HG03045 (cell line): ENCODE data around the gene MSI2.

Experiments
- ATAC-seq: cut with Tn5 transposase; IDR thresholded peaks from one replicate; pipeline ENCODE4 v1.9.1; 2021; ENCODE audit warnings: mild to moderate bottlenecking, moderate library complexity; ENCODE audit not compliant: unreplicated experiment

MSI2 gene

GRCh38 chr17:57425903-57426880 lies 169.9 kb downstream of the MSI2 start:
- no peak for ATAC-seq

DNA sequence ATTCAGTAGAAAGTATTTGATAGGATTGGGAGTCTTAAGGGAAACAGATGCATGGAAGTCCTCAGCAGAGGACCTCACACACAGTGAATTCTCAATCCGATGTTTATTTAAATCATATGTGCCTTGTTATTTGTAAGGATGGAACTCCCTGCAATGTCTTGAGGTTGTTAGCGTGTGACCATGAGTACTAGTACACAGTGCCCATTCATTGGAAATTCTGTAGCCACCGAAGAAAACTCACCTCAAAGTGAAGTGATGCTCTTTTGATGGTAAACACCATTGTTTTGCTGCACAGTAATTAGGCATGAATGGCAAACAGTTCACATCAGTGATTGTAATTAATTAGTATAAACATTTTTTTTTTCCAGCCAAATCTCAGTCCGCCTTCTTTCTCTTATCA lies 173.6 kb downstream of the MSI2 start:
- ATAC-seq, result no peak

DNA sequence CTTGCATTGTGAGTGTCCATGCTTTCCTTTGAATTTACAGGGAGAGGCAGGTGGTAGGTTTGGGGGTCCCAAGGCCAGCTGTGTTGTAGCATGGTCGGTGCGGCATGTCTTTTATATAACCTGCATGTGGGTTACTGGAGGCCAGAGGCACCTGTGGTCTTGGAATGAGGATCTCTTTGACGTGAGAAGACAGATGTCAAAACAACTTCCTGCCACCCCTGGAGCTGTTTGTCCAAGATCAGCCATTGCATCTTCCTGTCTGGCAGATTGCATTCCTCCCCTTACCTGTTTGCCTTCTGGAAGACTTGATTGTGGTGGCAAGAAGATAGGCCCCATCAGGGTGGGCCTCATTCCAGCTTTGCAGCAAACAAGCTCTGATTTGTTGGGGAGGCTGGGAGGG lies 175.1 kb downstream of the MSI2 start:
- ATAC-seq, result no peak

DNA sequence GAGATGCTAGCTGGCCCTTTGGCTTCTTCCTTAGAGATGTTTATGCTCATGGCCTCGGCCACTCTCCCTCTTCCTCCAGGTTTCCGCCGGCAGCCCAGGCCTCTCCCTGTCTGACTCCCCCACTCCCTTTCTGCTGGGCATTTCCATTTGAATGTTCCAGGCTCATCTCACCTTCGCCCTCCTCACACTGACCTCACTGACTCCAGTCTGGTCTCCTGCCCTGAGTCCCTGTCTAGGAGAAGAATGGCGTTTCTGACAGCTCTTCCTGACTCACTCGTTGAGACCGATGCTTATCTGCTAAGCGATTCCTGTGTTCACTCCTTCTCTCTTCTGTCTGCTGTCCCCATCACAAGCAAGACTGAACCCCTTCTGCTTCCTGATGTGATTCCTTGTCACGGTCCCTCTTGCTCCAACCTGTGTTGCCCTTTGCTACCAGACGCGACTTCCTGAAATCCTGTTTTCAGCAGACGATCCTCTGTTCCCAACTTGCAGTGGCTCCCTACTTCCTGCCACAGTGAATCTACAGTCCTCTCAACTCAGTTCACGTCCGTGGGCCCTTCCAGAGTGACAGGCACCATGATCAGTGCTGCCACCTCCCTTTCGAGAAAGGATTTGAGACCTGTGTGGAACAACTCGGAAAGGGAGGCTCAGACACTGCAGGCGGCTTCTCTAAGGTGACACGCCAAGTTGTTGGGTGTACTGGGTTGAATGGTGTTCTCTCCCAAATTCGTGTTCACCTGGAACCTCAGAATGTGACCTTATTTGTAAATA lies 176.4 kb downstream of the MSI2 start:
- ATAC-seq, result no peak

DNA sequence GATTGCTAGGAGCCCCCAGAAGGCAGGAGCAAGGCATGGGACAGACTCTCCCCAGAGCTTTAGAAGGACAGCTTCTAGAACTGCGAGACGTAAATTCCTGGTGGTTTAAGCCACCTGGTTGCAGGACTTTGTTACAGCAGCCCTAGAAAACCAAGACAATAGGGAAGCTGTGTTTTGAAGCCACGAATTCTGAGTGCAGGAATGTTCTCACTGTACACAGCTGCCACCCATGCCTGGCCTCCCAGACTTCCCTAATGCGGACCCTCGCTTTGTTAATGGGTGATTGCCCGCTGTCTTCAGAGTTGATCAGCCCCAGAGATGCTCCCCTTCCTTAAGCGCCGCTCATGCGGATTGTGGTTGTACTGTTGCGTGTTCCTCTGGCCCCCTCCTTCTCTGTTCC lies 177.1 kb downstream of the MSI2 start:
- no peak for ATAC-seq

DNA sequence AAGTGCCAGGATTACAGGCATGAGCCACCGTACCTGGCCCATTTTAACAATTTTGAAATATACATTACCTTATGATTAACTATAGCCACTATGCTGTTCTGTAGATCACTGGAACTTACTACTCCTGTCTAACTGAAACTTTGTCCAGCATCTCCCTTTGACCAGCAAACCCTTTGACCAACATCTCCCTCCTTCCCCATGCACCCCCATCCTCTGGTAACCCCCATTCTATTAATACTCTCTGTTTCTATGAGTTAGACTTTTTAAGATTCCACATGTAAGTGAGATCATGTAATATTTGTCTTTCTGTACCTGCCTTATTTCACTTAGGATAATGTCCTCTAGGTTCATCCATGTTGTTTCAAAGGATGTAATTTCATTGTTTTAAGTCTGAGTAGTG lies 178.0 kb downstream of the MSI2 start:
- no peak for ATAC-seq

DNA sequence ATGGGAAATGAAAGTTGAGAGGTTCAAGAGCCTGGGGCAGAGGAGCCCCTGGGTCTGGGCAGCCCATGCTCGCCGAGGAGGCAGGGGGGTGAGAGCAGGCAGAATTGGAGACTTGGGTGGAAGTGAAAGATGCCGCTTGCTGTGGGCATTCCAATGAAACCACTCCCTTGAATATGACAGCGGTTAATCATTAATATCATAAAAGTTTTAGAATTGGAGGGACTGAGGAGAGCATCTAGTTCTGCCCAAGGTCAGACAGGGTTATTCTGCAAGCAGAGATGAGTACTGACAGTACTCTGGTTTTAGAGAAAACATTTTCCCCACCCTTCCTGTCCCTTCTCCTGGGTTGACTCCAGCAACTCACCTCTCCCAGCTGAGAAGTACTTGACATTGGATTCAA lies 180.2 kb downstream of the MSI2 start:
- no peak for ATAC-seq

DNA sequence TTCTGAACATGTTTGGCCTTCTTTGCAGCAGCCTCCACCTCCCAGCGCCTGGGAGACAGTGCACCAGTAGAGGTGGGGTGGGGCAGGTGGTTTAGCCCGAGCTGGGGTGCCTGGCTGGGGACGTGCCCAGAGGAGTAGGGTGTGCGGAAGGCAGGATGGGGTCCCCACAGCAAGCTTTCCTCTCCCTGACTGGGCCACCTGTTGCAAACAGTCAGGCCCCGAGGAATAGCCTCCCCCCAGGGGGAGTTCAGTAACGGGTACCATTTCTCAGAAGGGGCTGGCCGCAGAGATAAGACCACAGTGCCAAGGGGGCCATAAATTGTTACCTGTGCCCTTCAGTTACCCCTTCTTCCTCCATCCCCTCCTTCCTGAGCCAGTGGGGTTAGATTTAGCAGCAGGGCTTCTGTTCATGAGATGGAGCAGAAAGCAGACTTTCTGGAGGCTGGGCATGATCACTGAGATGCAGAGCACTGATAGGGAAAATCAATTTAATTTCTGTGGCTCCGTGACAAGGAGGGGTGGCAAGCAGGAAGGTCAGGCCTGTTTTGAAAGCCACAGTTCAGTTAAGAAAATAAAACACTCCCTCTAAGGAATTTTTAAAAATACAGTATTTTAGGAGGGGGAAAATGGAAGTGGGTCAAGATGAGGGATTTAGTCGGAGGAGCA lies 181.9 kb downstream of the MSI2 start:
- no peak for ATAC-seq

DNA sequence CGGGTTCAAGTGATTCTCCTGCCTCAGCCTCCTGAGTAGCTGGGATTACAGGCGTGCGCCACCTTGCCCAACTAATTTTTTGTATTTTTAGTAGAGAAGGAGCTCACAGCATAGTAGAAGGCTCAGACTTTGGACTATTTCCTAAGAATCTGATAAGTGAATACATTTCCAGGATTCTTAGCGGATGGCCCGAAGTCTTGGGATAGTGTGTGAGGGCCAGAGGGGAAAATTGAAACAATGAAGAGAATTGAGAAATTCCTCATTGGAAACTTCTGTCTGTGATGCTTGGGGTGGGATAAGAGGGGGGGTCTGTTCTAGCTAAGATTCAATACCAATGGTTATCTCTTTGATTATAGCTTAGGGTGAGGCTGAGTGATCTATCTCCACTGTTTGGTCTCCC lies 183.3 kb downstream of the MSI2 start:
- no peak for ATAC-seq

- ATAC-seq, result peak; percentile 42
Measured at GRCh38 chr17:57440522-57441269, 184.4 kb downstream of the MSI2 start.

GRCh38 chr17:57441270-57441600 lies 184.9 kb downstream of the MSI2 start:
- peak; percentile 30 for ATAC-seq

DNA sequence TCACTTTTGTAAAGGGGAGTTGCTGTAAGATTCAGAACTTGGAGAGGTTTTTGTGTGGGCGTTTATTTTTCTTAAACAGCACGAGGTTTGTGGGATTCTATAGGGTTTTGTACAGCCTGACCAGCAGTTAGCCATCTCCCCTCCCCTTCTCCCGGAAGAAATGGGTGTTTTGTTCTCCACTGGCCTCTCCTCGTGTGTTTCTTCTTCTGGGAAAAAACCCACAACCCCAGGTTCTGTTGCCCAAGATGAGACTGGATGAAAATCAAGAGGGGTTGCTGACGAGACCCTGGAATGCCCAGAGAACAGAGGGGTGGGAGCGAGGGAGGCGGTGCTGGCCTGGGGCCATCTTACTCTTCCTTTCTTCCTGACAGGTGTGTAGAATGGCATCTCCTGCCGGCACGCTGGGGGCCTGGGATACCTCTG lies 186.1 kb downstream of the MSI2 start:
- no peak for ATAC-seq

- no peak for ATAC-seq
Measured at GRCh38 chr17:57442914-57443571, 186.7 kb downstream of the MSI2 start.

- no peak for ATAC-seq
Measured at GRCh38 chr17:57443781-57444180, 187.5 kb downstream of the MSI2 start.

DNA sequence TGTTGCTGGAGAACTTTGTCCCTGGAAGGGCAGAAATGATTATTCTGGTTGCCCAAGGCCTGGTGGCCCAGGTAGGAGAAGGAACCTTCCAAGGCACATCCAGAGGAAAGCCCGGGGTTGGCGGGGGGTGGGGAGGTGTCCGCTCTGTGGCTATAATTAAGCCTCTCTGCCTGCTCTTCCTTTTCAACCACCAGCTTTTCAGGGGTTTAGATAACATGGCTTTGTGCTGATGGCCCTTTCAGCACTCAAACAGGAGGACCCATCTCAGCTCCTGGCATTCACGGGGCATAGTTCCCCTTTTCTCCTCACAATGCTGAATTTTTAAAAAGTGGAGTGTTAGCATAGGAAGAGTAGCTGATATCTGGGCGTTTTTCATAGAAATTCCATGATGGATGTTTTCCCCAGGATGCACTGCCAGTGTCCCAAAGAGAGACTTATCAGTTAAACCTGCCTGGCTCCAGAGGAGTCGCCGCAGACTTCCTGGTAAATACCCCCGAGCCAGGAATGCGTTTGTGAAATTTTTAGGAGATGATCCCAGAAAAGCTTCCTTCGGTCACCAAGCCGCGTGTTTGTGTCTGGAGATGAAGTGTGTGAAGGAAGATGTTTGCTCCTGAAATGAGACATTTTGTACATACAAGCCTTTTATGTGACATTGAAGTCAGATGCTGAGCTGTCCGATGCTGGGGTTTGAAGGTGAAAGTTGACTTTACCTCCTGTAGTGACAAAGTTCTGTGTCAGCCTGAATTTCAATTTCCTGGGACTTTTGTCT lies 188.5 kb downstream of the MSI2 start:
- no peak for ATAC-seq

- no peak for ATAC-seq
Measured at GRCh38 chr17:57445772-57446472, 189.6 kb downstream of the MSI2 start.

DNA sequence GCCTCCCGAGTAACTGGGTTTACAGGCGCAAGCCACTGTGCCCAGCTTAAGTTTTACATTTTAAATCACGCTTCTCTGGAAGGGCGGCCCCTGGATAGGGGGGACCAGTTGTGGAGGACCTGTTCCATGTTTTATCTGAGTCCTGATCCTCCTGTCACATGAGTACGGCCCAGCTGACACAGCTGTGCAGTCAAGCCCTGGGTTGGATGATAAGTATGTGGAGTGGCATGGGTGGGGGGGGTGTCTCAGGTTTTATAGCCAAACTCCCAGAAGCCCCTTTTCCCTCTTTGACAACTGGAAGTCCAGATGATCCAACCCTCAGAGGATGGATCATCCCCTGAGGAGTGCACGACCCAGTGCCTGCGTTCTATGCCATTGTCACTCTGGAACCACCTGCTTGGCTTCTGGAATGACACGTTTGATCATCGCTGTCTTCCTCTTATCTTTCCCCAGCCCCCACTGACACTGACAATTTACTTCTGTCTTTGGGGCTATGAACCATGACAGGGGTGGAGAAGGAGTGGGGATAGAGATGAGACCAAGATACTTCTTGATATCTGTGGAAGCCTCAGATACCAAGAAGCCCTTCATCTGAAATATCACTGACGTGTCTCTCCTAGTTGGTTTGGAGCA lies 191.2 kb downstream of the MSI2 start:
- no peak for ATAC-seq

- ATAC-seq, result no peak
Measured at GRCh38 chr17:57447990-57448758, 191.9 kb downstream of the MSI2 start.
